HCT116 (cell line): ENCODE measurements around the gene DHRS7. TPM values are rescaled to one million over a fixed set of nuclear protein-coding genes. Genes with fewer than 3 reads are reported as not detected.

Experiments
- ATAC-seq: fragments of 200-7000 bp; cut with Tn5 transposase; 2 replicates; pipeline ENCODE4 v1.9.1; 2020; ENCODE audit warnings: mild to moderate bottlenecking, moderate library complexity
- BruUV-seq: library from RNA; stranded (reverse); fragments of 400-500 nt; replicated peaks from 2 replicates; lab custom pipeline; 2021; lab: Mats Ljungman, UMichigan
- CTCF ChIA-PET: fragments of 300-600 bp; sonication (Branson Sonifier 250); formaldehyde crosslinking; loops from one replicate; lab custom pipeline; 2021; ENCODE audit warnings: antibody characterized with exemption; lab: Charles Lee
- POLR2A ChIA-PET: fragments of 300-600, 350-600 bp; sonication (Branson Sonifier 250); formaldehyde crosslinking; loops from one replicate; lab custom pipeline; 2021; ENCODE audit warnings: antibody characterized with exemption; lab: Charles Lee
- RAD21 ChIA-PET, 2 experiments: fragments of 300-600 bp; sonication (Branson Sonifier 250); formaldehyde crosslinking; loops; one replicate each; lab custom pipeline; 2023; ENCODE audit warnings: low total read pairs in 2 of 2; ENCODE audit not compliant: uncharacterized antibody in 2 of 2, unreplicated experiment in 2 of 2, low non-redundant PET in 1 of 2; lab: Charles Lee
- DNase-seq: peaks from one replicate; pipeline ENCODE4 v3.0.0-alpha.2; 2010; ENCODE audit warnings: low read depth, low spot score
- H2AFZ ChIP-seq: fragments of 200-600 bp; shearing (Covaris generic), sonication (generic); 2 replicates; pipeline ENCODE4 v1.6.1; 2017; ENCODE audit warnings: low read depth, mixed run types, mixed read lengths, antibody characterized with exemption, low read length; ENCODE audit not compliant: poor library complexity, severe bottlenecking
- H3K27ac ChIP-seq: 2 replicates; pipeline ENCODE4 v1.5.1; 2012; ENCODE audit warnings: low read depth, low read length
- H3K27me3 ChIP-seq: fragments of 200-600 bp; sonication (generic); 2 replicates; pipeline ENCODE4 v1.6.1; 2016; ENCODE audit warnings: mixed run types, low read length, mixed read lengths; ENCODE audit not compliant: insufficient read depth
- H3K36me3 ChIP-seq, 2 experiments: fragments of 200-500 bp in 1 of 2; fragments of 200-600 bp in 1 of 2; sonication (Bioruptor generic) in 1 of 2; sonication (generic) in 1 of 2; 2 replicates each; pipeline versions ENCODE4 v1.5.1 to v1.6.1; 2014 to 2016; ENCODE audit warnings: low read length in 2 of 2, inconsistent platforms in 1 of 2, mixed read lengths in 1 of 2, mixed run types in 1 of 2; ENCODE audit not compliant: insufficient read depth in 2 of 2, control insufficient read depth in 1 of 2
- H3K4me1 ChIP-seq, 2 experiments: fragments of 200-600 bp in 1 of 2; sonication (generic) in 1 of 2; 2 replicates each; pipeline versions ENCODE4 v1.5.1 to v1.6.1; 2012 to 2017; ENCODE audit warnings: low read length in 2 of 2, inconsistent platforms in 1 of 2, mild to moderate bottlenecking in 1 of 2, mixed read lengths in 1 of 2, mixed run types in 1 of 2, moderate library complexity in 1 of 2; ENCODE audit not compliant: insufficient read depth in 2 of 2, control insufficient read depth in 1 of 2
- H3K4me2 ChIP-seq: fragments of 200-600 bp; sonication (generic); 2 replicates; pipeline ENCODE4 v1.6.1; 2017; ENCODE audit warnings: mixed run types, low read length, mixed read lengths
- H3K4me3 ChIP-seq, 2 experiments: fragments of 200-600 bp in 1 of 2; sonication (generic) in 1 of 2; replicated peaks in 1 of 2; 2 replicates each; pipeline ENCODE4 v1.5.1; 2011 to 2016; ENCODE audit warnings: low read length in 2 of 2, control low read depth in 1 of 2, low read depth in 1 of 2, mild to moderate bottlenecking in 1 of 2, mixed read lengths in 1 of 2, mixed run types in 1 of 2
- H3K79me2 ChIP-seq: fragments of 200-600 bp; sonication (generic); 2 replicates; pipeline ENCODE4 v1.6.1; 2017; ENCODE audit warnings: mild to moderate bottlenecking, mixed run types, low read length, moderate library complexity, mixed read lengths; ENCODE audit not compliant: insufficient read depth
- H3K9ac ChIP-seq: fragments of 200-600 bp; sonication (generic); 2 replicates; pipeline ENCODE4 v1.6.1; 2016; ENCODE audit warnings: low read length, mixed read lengths
- H3K9me2 ChIP-seq: fragments of 200-600 bp; sonication (generic), shearing (Covaris generic); 2 replicates; pipeline ENCODE4 v1.6.1; 2017; ENCODE audit warnings: mixed run types, mild to moderate bottlenecking, moderate library complexity; ENCODE audit not compliant: insufficient read depth
- H3K9me3 ChIP-seq, 2 experiments: fragments of 200-500 bp in 1 of 2; fragments of 200-600 bp in 1 of 2; sonication (Bioruptor generic) in 1 of 2; sonication (generic) in 1 of 2; 2 replicates each; pipeline ENCODE4 v1.6.1; 2014 to 2017; ENCODE audit warnings: low read length in 2 of 2, mixed read lengths in 2 of 2, inconsistent platforms in 1 of 2, low read depth in 1 of 2, mild to moderate bottlenecking in 1 of 2, mixed run types in 1 of 2, moderate library complexity in 1 of 2; ENCODE audit not compliant: control insufficient read depth in 1 of 2, insufficient read depth in 1 of 2
- H4K20me1 ChIP-seq: fragments of 200-600 bp; sonication (generic), shearing (Covaris generic); 2 replicates; pipeline ENCODE4 v1.6.1; 2017; ENCODE audit warnings: mixed run types, mild to moderate bottlenecking, moderate library complexity; ENCODE audit not compliant: insufficient read depth
- ELF1 ChIP-seq: IDR thresholded peaks from 2 replicates; pipeline ENCODE4 v1.6.1; 2012; ENCODE audit warnings: low read depth, borderline replicate concordance
- EZH2 ChIP-seq: fragments of 200-600 bp; sonication (generic); IDR thresholded peaks from 2 replicates; pipeline ENCODE4 v1.6.1; 2017; ENCODE audit warnings: antibody characterized with exemption, mixed run types
- JUND ChIP-seq: IDR thresholded peaks from 2 replicates; pipeline ENCODE4 v1.6.1; 2012
- SP1 ChIP-seq: IDR thresholded peaks from 2 replicates; pipeline ENCODE4 v1.6.1; 2012; ENCODE audit warnings: low read depth
- intact Hi-C: fragments of 100-400 bp; cut with micrococcal nuclease; formaldehyde crosslinking; loops from 2 replicates; pipeline ENCODE4 v1.10.0; 2022
- total RNA-seq: library from RNA; stranded (reverse); gene quantifications from one replicate; pipeline ENCODE4 v1.2.1, GENCODE V29; 2021; ENCODE audit not compliant: unreplicated experiment
- TF ChIP-seq, protein P1 (sequence below): IDR thresholded peaks from 2 replicates; pipeline ENCODE4 v1.6.1; 2012; ENCODE audit warnings: low read depth
- TF ChIP-seq, protein P2 (sequence below), 3 experiments: fragments of 200-600 bp in 1 of 3; sonication (generic) in 1 of 3; IDR thresholded peaks in 2 of 3; conservative IDR thresholded peaks in 1 of 3; 2 replicates each; pipeline ENCODE4 v1.5.1; 2012 to 2017; ENCODE audit warnings: low read depth in 2 of 3, low read length in 2 of 3, antibody characterized with exemption in 1 of 3, borderline replicate concordance in 1 of 3, control low read depth in 1 of 3, mild to moderate bottlenecking in 1 of 3, mixed read lengths in 1 of 3, mixed run types in 1 of 3, moderate library complexity in 1 of 3; ENCODE audit not compliant: insufficient read depth in 1 of 3

Gene DHRS7
- total RNA-seq, 1 experiment from 2014 or later = 43.8 TPM

DNA sequence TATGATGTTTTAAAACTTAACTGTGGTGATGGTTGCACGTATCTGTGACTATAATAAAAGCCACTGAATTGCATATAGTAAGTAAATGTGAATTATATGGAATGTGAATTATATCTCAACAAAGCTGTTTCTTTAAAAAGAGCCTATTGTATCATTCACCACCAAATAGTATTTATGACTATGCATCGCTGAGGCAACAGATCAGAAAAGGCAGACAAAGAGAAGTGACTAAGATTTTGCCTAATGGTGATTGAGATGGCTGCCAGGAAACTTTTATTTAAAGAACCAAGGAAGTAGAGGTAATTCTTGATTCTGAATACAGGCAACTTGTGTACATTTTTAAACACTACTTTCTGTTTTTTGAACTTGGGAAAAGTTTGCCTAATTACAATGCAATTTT, 31.7 kb downstream of the DHRS7 start:
- ChIA-PET CTCF (no interaction called here), RAD21 (no interaction called here), POLR2A (no interaction called here)
- Histone ChIP-seq H3K4me1 (no peaks in the 10 kb centered on the region), H3K79me2 (no peaks in the 10 kb centered on the region), H3K9me2 (no peaks in the 10 kb centered on the region), H3K9me3 (no peaks in the 10 kb centered on the region), H3K27ac (no peak overlapping the region), H3K4me2 (no peak overlapping the region), H2AFZ (no peak overlapping the region), H3K27me3 (no peaks in the 10 kb centered on the region), H3K4me3 (no peak overlapping the region), H3K9ac (no peak overlapping the region), H3K36me3 (0 out of 4 replicates have a peak, but pooled peaks cover 2 to 4% of the 10 kb centered on the region in 2 experiments), H4K20me1 (no peaks in the 10 kb centered on the region)
- DNase-seq (no peak), ATAC-seq (no peak)
- intact Hi-C loops = no loop called here
- no peak for TF ChIP-seq JUND
- no peak for TF ChIP-seq SP1
- no peak for TF ChIP-seq EZH2
- TF ChIP-seq, protein P1, sequence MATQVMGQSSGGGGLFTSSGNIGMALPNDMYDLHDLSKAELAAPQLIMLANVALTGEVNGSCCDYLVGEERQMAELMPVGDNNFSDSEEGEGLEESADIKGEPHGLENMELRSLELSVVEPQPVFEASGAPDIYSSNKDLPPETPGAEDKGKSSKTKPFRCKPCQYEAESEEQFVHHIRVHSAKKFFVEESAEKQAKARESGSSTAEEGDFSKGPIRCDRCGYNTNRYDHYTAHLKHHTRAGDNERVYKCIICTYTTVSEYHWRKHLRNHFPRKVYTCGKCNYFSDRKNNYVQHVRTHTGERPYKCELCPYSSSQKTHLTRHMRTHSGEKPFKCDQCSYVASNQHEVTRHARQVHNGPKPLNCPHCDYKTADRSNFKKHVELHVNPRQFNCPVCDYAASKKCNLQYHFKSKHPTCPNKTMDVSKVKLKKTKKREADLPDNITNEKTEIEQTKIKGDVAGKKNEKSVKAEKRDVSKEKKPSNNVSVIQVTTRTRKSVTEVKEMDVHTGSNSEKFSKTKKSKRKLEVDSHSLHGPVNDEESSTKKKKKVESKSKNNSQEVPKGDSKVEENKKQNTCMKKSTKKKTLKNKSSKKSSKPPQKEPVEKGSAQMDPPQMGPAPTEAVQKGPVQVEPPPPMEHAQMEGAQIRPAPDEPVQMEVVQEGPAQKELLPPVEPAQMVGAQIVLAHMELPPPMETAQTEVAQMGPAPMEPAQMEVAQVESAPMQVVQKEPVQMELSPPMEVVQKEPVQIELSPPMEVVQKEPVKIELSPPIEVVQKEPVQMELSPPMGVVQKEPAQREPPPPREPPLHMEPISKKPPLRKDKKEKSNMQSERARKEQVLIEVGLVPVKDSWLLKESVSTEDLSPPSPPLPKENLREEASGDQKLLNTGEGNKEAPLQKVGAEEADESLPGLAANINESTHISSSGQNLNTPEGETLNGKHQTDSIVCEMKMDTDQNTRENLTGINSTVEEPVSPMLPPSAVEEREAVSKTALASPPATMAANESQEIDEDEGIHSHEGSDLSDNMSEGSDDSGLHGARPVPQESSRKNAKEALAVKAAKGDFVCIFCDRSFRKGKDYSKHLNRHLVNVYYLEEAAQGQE = no peak
- no peak for TF ChIP-seq ELF1
- TF ChIP-seq, protein P2, sequence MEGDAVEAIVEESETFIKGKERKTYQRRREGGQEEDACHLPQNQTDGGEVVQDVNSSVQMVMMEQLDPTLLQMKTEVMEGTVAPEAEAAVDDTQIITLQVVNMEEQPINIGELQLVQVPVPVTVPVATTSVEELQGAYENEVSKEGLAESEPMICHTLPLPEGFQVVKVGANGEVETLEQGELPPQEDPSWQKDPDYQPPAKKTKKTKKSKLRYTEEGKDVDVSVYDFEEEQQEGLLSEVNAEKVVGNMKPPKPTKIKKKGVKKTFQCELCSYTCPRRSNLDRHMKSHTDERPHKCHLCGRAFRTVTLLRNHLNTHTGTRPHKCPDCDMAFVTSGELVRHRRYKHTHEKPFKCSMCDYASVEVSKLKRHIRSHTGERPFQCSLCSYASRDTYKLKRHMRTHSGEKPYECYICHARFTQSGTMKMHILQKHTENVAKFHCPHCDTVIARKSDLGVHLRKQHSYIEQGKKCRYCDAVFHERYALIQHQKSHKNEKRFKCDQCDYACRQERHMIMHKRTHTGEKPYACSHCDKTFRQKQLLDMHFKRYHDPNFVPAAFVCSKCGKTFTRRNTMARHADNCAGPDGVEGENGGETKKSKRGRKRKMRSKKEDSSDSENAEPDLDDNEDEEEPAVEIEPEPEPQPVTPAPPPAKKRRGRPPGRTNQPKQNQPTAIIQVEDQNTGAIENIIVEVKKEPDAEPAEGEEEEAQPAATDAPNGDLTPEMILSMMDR (IDR thresholded peaks at IDR 0.05 in 2 of 3, conservative IDR thresholded peaks at IDR 0.05 in 1 of 3; ENCODE audit: borderline replicate concordance in 1 of 3, insufficient read depth in 1 of 3, low read depth in 2 of 3, low read length in 2 of 3) = no peak
- no TSS peak for BruUV-seq
